ENCODE data around the gene LDLRAD3. TPM values are rescaled to one million over a fixed set of nuclear protein-coding genes. Genes with fewer than 3 reads are reported as not detected.

The LDLRAD3 gene
- total and polyA plus RNA-seq, 12 donors: 5.4 to 16.7 (median 10.2) TPM

GRCh38 chr11:36053281-36053680, 109.4 kb downstream of the LDLRAD3 start:
- Histone ChIP-seq H3K27ac (no peak overlapping the region), H3K4me3 (no peak overlapping the region), H3K9me3 (replicated peaks in 1 of 3) (no peaks in the 10 kb centered on the region), H3K4me1 (replicated peaks in 1 of 2) (peaks cover 0 to 11% of the 10 kb centered on the region in 2 donors), H3K36me3 (replicated peaks in 1 of 2) (no peaks in the 10 kb centered on the region), H3K27me3 (no peaks in the 10 kb centered on the region)
- 93 to 100% (median 96%) methylated on average over 5 of the region's 5 CpGs for WGBS, 4 donors
- intact Hi-C loops (cut with DNase I): no loop called here
- no peak for DNase-seq
- TF ChIP-seq, protein P1, sequence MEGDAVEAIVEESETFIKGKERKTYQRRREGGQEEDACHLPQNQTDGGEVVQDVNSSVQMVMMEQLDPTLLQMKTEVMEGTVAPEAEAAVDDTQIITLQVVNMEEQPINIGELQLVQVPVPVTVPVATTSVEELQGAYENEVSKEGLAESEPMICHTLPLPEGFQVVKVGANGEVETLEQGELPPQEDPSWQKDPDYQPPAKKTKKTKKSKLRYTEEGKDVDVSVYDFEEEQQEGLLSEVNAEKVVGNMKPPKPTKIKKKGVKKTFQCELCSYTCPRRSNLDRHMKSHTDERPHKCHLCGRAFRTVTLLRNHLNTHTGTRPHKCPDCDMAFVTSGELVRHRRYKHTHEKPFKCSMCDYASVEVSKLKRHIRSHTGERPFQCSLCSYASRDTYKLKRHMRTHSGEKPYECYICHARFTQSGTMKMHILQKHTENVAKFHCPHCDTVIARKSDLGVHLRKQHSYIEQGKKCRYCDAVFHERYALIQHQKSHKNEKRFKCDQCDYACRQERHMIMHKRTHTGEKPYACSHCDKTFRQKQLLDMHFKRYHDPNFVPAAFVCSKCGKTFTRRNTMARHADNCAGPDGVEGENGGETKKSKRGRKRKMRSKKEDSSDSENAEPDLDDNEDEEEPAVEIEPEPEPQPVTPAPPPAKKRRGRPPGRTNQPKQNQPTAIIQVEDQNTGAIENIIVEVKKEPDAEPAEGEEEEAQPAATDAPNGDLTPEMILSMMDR (IDR thresholded peaks at IDR 0.05): no peak
- TF ChIP-seq POLR2A (IDR thresholded peaks at IDR 0.05): no peak

DNA sequence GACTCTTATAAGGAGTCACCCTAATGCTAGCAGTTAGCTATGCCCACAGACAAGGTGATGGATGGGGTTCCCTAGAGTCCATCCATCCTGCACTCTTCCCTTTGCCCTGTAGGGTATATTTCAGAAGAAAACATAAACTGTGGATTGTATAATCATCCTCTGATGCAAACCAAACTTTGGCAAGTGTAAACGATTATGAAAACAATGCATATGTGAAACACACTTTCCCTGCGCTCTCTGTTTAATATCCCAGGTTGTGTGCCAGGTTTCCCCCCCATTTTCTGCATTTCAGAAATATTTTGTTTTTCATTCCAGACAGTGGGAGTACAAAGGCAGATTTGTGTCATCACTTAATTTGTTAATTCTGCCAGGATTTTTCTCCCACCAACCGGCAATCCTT, 110.0 kb downstream of the LDLRAD3 start:
- no peak for DNase-seq
- no peak overlapping the region for H3K4me3 ChIP-seq
- peaks cover 0 to 11% of the 10 kb centered on the region in 2 donors for H3K4me1 ChIP-seq (replicated peaks in 1 of 2)
- H3K9me3 ChIP-seq (replicated peaks in 1 of 3): no peaks in the 10 kb centered on the region
- H3K36me3 ChIP-seq (replicated peaks in 1 of 2): no peaks in the 10 kb centered on the region
- no peak overlapping the region for H3K27ac ChIP-seq
- 84 to 85% (median 85%) methylated on average over 3 of the region's 3 CpGs for WGBS, 4 donors
- intact Hi-C loops (cut with DNase I): no loop called here
- TF ChIP-seq POLR2A (IDR thresholded peaks at IDR 0.05): no peak
- TF ChIP-seq, protein P1 (IDR thresholded peaks at IDR 0.05): no peak
- H3K27me3 ChIP-seq: no peaks in the 10 kb centered on the region

- TF ChIP-seq, protein P1 (IDR thresholded peaks at IDR 0.05): no peak
- no peak for TF ChIP-seq POLR2A (IDR thresholded peaks at IDR 0.05)
- 80 to 95% (median 89%) methylated on average over 1 of the region's 1 CpG for WGBS, 4 donors
Observed at GRCh38 chr11:36054628-36055027, 110.8 kb downstream of the LDLRAD3 start.

DNA sequence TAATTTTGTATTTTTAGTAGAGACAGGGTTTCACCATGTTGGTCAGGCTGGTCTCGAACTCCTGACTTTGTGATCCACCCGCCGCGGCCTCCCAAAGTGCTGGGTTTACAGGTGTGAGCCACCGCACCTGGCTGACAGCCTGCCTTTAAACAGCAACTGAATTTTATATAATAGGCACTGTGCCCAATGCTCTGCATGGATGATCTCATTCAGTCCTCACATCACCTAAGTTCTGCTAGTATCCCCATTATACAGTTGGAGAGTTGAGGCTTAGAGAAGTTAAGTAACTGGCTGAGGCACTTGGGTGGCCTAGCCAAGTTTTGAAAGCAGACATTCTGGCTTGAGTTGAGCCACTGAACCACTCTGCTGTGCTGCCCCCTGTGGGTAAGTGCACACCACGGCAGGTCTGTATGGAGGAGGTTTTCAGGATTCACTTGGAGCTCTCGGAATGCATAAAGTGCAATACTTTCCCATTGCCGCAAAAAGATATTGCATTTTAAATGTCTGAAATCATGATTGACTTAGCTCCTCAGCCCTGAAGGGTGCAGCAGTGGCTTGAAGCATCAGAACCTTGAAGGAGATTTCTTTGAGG, 112.4 kb downstream of the LDLRAD3 start:
- TF ChIP-seq, protein P1 (IDR thresholded peaks at IDR 0.05): peak; percentile 14 to 66 (median 34)
- TF ChIP-seq POLR2A (IDR thresholded peaks at IDR 0.05): no peak
- 93 to 98% (median 94%) methylated on average over 8 of the region's 8 CpGs for WGBS, 4 donors
- intact Hi-C loops (cut with DNase I): no loop called here

More at GRCh38 chr11:36054628-36055027, 110.8 kb downstream of the LDLRAD3 start:
- DNase-seq: no peak
- intact Hi-C loops (cut with DNase I): no loop called here
- Histone ChIP-seq H3K4me1 (replicated peaks in 1 of 2) (peaks cover 0 to 11% of the 10 kb centered on the region in 2 donors), H3K9me3 (replicated peaks in 1 of 3) (no peaks in the 10 kb centered on the region), H3K36me3 (replicated peaks in 1 of 2) (no peaks in the 10 kb centered on the region), H3K27ac (no peak overlapping the region), H3K27me3 (no peaks in the 10 kb centered on the region), H3K4me3 (no peak overlapping the region)

More for the DNA sequence above, 112.4 kb downstream of the LDLRAD3 start:
- no peak overlapping the region for H3K4me3 ChIP-seq
- H3K27me3 ChIP-seq: no peaks in the 10 kb centered on the region
- no peaks in the 10 kb centered on the region for H3K9me3 ChIP-seq (replicated peaks in 1 of 3)
- H3K36me3 ChIP-seq (replicated peaks in 1 of 2): no peaks in the 10 kb centered on the region
- DNase-seq: peak in 5 of 7 donors; percentile 19 to 62 (median 49)
- peaks cover 0 to 11% of the 10 kb centered on the region in 2 donors for H3K4me1 ChIP-seq (replicated peaks in 1 of 2)
- peak overlapping the region in 2 of 5 donors; percentile 63 to 69 for H3K27ac ChIP-seq

Data from adrenal gland (tissue), 12 donors.